Stimulated activated CD8-positive, alpha-beta memory T cell treated with anti-CD3 and anti-CD28 coated beads, Interleukin-7, amount 100 ng/mL, for 4 hours (primary cell): ENCODE measurements around the gene MAST4.

ENCODE experiments used
- DNase-seq, 2 donors: peaks; one replicate each; pipeline ENCODE4 v3.0.0-alpha.2; 2020; ENCODE audit warnings: low read depth in 2 of 2

MAST4 gene

DNA sequence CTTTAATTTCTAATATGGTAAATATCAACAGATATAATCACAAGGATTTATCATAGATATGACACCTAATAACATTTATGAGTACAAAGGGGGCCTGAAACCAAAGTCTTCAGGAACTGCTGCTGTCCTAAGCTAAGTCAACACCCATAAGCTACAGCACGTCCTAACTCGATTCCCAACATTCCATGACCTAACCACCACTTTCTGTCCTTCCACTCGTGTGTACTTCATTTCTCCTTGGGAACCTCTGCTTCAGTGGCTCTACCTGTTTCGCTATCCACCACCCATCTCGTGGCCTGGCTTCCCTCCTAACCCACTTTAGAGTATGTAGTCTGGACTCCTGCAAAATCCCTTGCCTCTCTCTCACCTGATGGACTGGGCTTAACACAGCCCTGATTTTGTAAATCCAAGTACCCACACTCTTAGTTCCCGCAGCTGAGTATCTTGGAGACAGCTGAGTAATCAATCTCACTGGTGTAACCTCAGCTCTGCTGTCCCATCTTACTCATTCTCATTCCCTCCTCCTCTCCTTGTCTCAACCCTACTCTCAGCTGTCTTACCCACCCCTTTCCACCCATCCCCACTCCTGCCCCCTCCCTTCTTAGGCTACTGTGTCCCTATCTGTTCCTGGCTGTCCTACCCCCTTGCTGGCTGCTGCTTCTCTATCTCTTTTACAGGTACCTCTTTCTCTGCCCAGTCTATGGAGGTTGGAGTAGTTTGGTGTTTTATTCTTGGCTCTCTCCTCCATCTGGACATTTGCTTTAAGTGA, 101.8 kb downstream of the MAST4 start:
- no peak for DNase-seq

DNA sequence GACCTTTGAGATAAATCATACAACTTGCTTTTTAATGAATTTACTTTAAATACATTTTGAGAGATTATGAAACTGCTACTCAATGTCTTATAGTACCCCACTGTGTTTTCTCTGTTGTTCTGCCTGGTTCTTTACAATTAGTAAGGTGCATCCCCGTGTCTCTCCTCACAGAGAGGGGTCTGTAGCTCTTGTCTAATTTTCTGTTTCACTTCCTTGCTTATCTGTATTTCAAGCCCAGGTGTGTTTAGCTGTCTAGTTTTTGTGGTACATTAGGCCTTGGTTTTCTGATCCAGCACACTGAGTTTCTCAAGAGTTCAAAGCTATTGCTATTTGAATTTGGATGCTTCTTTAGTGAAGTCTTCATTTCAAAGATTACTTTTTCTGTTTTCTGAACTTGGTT, 105.1 kb downstream of the MAST4 start:
- no peak for DNase-seq

DNA sequence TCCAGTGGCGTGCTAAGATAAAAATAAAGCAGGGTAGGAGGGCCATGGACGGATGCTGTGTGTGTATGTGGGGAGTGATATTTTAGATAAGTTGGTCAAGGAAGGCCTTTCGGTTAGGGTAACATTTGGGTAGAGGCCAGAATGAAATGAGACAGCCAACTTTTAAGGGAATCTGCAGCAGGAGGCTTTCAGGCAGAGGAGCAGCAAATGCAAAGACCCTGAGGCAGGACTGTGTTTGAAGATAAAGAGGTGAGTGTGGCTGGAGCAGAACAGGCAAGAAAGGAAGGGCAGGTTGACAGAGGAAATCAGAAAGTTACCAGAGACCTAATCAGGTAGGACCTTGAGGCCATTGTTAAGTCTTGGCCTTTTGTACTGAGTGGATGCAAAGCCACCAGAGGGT, 106.2 kb downstream of the MAST4 start:
- DNase-seq: no peak

DNA sequence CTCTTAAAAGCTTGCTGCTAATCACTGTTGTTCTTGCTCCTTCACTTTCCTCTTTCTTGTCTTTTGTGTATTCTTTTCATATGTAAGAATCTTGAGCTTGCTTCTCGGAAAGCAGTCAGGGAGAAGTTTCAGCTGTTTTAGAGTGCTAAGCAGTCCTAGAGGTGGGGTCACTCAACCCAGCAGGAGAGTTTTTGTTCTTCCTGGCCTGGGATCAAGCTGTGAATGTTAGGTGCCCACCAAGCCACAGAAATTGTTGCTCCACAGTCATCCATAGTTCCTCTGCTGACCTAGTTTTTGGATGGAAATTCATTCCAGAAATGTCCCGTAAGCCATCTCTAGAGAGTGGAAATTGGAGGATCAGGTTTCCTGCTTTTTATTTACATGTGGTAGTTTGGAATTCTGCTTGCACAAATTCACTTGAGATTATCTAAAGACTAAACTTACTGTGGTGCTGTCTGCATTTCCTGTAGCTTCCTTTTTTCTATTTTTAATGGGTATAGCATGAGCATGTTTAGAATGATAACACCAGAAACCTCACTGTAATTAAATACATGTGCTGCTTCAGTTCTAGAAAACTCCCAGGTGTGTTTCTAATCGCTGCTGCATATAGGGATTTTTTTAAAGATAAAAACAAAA, 108.7 kb downstream of the MAST4 start:
- DNase-seq: no peak

DNA sequence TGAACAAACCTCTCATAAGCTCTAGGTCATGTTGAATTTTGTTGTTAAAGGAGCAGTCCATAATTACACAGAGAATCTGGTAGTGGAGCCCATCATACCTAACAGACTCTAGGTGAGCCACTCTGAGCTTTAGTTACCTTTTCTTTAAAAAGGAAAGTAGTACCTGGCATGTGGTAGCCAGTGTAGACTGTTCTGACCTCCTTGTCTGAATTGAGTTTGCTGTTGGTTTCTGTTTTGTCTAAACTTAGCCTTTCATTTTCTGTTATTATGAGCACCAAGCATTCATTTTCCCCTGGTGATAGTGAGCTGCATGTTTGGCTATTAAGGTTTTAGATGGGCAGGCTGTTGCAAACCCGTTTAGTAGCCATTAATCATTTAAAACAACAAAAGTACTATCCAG, 112.2 kb downstream of the MAST4 start:
- DNase-seq: no peak

DNA sequence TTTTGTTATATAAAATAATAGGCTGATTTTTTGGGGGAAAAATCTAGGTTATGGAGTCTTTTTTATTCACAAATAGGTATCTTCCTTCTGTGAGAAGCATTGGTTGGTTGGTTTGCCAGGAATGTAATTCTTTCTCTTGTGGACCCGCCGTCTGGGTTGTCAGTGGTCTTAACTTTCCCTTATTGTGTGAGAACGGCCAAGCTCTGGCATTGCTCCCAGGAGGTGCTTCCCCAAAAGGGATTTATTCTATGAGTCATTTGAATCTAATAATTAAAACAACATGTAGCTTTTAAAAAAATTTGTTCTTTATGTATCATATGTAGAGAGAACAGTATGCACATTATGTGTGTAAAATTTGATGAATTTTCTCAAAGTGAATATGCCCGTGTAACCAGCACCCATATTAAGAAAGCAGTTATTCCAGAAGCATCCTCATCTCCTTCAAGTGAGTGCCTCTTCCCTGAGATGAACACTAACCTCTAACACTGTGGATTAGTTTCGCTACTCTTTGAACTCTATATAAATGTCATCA, 114.4 kb downstream of the MAST4 start:
- DNase-seq: no peak

DNA sequence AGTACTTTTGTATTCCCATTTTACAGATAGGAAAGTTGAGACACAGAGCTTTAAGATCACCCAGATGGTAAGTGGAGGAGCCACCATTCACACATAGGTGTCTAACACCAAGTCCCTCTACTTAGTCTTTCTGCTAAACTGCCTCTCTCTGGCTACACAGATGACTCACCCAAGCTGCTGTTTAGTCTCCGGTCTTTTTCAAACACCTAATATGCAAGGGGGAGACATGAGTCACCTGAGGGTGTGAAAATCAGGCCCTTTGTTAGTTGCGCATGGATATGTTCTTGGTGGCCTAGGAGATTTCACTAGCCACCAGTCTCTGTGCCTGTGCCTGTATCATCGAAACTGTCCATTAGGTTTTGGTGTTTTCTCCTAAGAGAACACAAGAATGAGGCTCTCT, 117.8 kb downstream of the MAST4 start:
- DNase-seq: no peak

DNA sequence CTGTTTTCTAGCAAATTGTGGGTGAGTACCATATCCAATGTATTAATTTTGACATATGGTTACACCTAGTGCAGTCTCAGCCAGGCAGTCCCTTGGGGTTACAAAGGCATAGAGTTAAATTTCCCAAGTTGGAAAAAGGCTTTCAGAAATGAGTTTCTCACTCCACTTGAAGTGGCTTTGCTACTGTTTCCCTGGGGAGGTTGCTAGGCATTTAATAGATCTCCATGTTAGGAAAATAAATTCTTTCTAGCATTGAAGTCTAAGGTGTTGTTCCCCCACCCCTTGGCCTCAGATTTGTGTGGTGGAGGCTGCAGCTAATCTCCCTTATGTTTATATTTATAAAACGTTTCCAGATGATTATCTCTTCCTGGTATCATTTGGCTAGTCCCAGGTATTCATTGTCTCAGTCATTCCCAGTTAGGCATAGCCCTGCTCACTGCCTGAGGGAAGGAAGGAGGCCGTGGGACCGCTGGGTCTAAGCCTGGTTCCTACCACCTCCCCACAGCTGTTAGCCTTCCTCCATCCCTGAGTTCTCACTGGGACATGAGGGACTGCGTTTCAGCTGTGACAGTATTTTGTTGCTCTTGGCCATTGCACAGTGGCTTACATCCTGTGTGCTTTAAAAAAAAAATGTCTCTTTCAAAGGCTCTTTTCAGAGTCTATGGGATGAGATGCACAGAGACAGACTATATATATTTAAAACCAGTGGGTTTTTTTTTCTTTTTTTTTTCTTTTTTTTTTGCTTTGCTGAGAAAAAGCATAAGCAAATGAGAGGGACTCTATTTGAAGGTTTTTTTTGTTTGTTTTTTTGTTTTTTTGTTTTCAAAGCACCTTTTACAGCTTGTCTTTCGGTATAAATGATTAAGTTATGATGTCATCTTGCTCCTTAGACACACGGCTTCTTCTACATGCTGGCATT, 121.5 kb downstream of the MAST4 start:
- no peak for DNase-seq

DNA sequence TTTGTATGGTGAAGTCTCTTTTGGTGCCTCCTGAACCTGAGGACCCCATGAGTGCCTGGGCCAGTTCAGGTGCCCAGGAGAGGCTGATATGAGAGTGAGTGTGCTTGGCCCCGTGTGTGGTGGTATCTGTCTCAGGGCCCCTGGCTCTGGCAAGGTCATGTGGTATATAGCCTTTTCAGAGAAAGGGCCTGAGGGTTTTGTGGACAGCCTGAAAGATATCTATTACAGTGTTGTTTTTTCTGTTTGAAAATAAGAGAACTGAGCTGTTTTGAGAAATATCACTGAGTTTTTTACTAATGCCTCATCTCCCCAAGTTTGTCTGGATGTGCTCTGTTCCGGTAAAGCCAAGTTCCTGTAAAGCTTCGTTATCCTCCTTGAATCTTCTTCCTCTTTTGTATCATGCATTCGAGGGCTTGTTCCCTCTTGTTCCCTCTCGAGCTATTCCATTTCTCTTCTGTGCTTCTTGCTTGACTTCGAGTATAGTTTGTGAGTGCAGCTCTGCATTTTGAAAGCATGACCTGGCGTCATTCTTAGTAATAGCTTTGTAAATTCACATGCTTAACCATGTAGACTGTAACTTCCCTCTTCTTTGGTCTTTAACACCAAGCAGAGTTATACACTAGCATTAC, 122.3 kb downstream of the MAST4 start:
- no peak for DNase-seq

DNA sequence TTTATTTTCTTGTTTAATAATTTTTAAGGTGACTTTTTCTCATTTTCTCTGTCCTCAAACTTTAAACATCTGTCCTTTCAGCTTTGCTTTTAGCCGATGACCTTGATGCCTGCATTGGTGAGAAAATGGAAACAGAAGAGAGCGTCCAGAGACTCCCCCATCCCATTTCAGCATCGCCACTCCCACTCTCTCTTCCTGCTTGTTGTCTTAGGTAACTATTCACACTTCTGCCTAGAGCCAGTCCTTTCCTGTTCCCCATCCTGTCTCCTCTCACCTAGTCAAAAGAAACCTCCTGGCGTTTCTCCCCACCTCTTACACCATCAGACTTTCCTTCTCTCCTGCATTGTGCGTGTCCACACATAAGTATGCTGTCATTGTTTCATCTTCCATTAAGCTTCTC, 124.6 kb downstream of the MAST4 start:
- no peak for DNase-seq

DNA sequence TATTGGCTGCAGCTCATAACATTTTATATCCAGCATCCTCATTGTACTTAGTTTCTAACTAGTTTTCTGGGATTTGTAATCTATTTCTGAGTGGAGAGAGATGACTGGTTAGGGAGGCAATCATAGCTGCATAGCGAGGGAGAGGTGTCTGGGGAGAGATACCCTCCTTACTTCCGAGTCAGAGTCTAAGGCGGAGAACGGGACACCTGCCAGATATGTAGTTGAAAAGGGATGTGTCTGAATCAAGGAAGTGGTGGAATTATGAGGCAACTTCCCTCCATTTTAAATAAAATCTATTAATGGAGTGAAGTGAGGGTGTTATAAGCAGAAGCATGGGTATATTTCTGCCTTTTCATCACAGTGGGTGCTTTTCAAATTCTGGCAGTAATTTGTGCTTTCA, 126.5 kb downstream of the MAST4 start:
- DNase-seq: no peak

DNA sequence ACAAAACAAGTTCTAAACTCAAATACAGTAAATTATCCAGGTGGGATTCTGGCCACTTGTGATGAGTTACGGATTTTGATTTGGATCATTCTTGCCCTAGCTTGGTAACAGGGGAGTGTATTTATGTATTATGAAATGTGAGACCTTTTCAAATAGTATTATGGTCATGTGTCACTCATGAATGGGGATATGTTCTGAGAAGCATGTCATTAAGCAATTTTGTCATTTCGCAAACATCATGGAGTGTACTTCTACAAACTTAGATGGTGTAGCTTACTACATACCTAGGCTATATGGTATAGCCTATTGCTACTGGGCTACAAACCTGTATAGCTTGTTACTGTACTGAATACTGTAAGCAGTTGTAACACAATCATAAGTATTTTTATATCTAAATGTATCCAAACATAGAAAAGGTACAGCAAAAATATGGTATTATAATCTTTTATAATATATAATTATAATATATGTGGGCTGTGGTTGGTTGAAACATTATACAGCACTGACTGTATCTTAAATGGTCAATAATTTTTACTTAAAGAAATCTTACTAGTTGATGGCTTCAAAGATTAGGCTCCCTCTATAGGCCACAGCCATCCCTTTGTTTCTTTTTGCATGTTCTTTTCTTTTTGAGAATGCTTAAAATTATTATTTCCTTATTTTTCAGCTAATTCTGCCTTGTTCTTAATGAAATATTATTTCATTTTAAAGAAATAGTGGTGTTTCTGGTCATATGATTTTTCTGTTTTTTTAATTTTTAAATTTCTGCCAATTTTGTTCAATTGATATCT, 128.4 kb downstream of the MAST4 start:
- no peak for DNase-seq

DNA sequence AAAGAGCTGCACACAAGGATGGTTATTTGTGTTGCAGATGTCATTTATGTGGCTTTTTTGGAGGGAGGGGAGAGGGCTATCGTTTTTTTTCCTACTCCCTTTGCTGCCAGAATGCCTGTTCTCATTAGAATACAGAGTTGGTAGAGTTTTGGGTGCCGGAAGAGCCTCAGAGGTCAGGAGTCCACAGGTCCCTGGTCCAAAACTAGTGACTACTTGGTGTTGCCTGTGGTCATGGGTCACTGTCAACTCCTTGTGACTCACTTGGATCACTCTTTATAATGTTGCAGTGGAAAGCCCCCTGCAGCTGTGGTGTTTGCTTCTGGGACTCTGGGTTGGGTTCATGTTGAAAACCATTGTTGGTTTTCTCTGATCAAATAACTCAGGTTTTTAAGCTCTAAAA, 131.4 kb downstream of the MAST4 start:
- DNase-seq: no peak

DNA sequence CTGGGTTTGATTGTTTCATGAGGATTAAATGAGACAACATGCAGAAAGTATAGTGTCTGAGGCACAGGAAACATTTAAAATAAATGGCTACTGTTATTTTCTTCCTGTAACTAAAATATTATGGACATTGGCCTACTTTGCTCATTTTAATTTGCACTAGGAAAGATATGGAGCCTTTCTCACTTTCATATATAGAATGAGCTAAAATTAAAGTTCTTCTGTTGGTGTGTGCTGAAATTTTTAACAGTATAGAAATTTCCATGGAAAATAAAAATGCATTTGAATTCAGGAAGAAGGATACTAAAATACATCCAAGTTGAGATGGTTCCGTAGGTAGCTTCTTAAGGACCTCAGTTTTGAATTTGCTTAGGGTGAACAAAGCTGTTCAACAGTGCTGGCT, 131.9 kb downstream of the MAST4 start:
- DNase-seq: no peak

DNA sequence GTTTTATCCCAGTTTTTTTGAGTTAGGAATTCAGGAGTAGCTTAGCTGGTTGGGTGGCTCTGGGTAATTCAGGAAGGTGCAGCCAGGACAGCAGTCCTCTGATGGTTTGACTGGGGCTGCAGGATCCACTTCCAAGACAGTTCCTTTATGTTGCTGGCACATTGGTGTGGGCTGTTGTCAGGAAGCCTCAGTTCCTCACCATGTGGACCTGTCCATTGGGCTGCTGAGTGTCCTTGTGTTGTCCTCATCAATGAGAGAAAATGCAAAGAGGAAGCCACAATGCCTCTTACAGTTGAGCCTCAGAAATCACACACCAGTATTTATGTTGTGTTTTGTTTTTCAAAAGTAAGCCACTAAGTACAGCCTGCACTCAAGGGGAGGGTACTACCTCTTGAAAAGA, 140.9 kb downstream of the MAST4 start:
- DNase-seq: no peak

DNA sequence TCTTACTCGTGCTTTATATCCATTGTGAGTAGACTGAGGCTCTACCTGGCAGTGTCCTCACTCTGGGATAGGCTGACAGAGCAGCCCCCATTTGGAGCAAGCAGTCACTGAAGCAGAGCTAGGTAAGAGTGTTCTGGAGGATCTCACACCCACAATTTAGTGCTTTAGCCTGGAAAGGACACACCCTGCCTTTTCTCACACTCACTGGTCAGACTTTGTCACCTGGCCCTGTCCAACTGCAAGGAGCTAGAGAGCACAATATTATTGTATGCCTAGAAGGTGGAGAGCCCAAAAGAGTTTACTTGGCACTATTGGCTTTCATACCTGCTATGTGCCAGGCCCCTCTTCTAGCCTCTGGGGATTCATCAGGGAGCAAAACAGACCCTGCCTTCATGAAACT, 141.9 kb downstream of the MAST4 start:
- no peak for DNase-seq

DNA sequence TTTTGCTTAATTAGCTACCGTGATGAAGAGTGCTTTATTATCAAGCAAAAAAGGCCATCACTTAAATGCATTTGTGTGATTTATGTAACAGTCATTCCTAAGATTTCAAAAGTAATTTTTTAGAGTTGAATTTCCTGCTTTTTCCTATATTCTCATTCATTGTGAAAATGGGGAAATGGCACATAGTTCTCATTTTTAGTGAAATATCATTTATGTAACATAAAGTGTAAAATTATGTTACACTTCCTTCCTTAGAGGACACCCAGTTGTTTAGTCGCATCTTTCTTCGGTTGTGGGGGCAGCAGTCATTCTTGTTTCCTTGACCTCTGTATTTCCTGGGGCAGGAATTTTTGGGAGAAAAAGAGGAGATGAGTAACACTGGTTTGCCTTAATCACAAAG, 142.8 kb downstream of the MAST4 start:
- no peak for DNase-seq

DNA sequence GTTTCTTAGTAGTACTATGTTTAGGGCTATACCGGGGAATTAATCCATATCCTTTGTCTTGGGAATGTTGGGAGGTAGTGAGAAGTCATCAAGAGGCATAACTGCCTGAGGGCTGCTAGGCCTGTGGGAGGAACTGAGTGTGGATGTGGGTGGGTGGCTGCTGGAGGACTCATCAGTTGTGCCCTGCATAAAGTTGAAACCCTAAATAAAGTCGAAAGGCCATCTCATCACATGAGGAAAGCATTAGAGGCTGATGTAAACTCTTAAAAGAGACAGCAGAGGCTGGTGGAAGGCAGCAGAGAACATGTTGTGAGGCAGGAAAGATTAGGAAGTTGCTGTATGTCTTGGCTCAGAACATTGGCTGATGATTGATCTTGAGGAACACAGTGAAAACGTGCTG, 143.8 kb downstream of the MAST4 start:
- DNase-seq: no peak

DNA sequence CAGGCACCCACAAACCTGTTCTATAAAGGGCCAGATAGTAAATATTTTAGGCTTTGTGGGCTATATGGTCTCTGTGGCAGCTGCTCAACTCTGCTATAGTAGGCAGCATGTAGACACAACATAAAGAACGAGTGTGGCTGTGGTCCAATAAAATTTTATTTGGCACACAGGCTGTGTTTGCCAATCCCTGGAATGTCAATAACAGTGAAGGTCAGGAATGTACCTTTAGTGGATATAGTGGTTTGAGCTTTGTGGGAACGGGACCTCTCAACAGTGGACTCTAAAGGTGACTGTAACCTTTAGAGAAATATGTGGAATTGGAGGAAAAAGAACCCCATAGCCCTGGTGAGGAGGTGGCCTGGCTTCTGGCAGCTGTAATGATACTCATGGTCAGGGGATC, 145.2 kb downstream of the MAST4 start:
- DNase-seq: no peak

DNA sequence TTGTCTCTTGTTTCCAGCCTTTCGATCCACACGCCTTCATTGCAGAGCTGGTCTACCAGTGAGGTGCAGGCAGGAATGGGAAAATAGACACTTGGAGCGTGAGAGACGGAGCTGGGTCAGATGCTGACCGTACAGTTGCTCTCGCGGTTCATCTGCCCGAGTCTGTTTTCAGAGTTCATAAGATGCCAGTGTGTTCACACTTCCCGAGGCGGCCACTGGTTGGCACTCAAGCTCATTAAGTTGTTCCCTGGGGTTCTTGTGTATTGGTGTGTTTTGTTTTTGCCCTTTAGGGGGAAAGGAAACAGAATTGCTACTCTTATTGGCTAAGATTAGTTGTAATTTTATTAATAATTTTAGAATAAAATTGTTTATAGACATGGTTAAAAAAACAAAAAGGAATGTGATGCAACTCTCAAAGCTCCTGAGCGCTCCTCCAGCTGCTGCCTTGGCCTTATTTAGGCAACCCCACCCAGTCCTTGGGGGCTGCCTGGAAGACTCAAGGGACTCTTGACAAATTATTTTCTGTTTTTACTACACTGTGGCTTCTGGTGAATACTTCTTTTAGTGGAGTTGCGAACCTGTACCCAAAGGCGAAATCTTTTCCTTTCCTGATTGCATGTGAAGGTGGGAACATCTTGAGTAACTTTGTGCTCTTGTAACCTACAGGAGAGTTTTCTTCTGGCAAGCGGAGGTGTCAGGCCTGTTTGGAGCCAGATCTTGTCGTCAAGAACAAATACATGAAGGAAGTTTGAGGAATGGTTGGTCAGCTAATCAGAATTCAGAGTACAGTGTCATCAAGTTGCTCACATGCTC, 146.1 kb downstream of the MAST4 start:
- no peak for DNase-seq
